Muscle of arm (tissue), 12 donors: ENCODE measurements around the gene TMEM143. TPM values are rescaled to one million over a fixed set of nuclear protein-coding genes. Genes with fewer than 3 reads are reported as not detected.
"Not testable (repeated sequence)": the region's sequence is repeated elsewhere in the genome, so short reads cannot be mapped to it uniquely, and the experiment has no call there.

Experiments
- DNase-seq: peaks from one replicate; pipeline ENCODE4 v3.0.0-alpha.2; 2013
- polyA plus RNA-seq, 12 donors: library from polyadenylated mRNA; unstranded; fragments of 120-200 nt; gene quantifications; one replicate each; pipeline ENCODE4 v1.2.1, GENCODE V29; 2013; ENCODE audit not compliant: insufficient read length in 12 of 12

TMEM143 gene
- polyA plus RNA-seq, 12 donors, result 9.2 to 21.5 (median 17.1) TPM; not detected in 1

DNA sequence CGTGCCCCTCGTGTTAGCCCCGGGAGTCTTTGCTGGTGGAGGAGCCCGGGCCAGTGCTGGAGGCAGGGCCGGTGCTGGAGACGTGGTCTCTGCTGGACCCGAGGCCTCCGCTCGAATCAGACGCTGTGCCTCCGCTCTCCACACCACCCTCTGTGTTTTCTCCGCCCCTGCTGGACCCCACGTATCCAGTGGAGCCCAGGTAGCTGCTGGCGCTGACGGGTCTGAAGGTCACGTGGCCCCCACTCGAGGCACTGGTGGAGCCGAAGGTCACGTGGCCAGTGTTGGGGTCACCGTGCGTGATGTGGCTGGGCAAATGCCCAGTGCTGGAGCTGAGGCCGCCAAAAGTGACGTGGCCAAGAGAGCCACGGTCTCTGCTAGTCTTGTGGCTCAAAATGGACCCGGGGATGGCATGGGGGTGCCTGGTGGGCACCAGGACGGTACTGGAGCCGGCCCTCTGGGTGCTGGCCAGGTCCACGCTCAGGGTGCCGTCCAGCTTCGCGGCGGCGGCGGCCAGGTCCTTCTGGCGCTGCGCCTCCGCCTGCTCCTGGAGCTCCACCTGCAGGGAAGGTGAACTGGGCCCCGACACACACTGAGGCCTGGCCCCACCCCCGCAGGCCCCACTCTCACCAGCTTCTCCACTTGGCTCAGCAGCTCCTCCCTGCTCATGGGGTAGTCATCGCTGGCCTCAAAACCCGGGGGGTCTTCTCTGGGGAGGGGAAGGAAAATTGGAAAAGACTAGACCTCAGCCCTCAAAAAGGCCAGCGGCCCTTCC is 66.6 kb downstream of the TMEM143 start:
- DNase-seq, result no peak

- no peak for DNase-seq
Observed at GRCh38 chr19:48295458-48295857, 68.3 kb downstream of the TMEM143 start.

GRCh38 chr19:48292798-48293197 is 70.9 kb downstream of the TMEM143 start:
- no peak for DNase-seq

DNA sequence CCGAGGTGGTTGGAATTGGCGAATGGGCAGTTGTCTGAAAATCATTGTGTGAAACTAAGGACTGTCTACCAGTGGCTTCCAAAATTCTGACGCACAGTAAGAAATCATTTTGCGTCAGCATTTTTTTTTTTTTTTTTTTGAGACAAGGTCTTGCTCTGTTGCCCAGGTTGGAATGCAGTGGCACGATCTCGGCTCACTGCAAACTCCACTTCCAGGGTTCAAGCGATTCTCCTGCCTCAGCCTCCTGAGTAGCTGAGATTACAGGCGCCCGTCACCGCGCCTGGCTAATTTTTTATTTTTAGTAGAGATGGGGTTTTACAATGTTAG is 72.3 kb downstream of the TMEM143 start:
- DNase-seq, result not testable (repeated sequence)

DNA sequence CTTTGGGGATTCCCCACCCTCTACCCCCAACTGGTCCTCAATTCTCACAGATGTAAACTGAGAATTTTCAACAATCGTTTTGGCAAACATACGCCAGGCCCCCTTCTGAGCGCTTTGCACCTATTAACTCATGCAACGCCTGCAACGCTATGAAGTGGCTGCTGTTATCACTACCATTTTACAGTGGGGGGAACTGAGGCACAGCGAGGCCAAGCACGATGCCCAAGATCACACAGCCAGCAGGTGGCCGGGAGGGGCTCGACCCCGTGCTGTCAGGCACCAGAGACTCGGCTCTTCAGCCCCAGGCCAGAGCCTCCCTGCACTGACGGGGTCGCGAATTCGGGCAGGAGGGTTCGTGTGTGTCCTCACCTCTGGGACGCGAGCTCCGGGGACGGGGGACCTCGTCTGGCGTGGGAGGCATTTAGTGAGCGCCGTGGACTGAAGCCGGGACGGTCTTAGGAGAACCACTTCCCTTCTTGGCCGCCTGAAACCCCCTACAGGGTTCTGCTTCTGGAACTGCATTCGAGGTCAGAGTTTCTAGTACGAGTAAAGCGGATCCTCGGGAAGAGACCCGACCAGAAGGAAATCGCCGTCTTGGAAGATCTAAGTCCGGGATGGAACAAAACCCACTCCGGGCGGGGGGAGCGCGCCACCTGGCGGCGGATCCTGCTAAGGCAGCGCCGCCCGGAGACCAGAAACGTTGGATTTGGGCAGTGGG is 72.8 kb downstream of the TMEM143 start:
- DNase-seq, result peak; percentile 91

DNA sequence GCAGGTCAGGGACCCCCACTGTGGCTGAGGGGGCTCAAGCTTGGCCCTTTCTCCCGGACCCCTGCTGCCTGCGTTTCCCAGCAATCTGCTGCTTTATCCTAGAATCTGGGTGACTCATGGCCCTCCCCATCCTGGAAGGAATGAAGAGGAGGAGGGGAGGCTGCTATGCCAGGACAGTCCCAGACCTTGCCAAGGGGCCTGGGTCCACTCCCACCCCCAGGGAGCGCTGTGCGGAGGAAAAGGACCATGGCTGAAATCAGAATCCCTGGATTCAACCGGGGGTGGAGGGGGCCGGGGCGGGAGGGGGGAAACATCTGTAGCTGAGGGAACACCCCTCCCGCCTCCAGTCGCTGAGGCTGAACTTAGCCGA is 73.4 kb downstream of the TMEM143 start:
- peak; percentile 38 for DNase-seq

GRCh38 chr19:48287748-48288147 is 76.0 kb downstream of the TMEM143 start:
- DNase-seq, result no peak

DNA sequence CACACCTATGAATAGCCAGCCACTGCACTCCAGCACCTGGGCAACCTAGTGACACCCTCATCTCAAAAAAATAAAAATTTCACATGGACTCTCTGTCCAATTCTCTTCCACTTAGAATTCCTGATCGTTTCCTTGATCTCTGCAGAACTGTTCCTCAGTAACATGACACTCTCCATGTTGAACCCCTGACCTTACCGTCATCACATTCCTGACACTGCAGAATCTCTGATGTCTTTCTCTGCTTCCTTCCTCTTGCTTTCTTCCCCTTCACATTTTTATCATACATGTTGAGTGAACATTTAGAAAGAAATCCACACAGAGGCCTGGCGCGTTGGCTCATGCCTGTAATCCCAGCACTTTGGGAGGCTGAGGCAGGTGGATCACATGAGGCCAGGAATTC is 78.8 kb downstream of the TMEM143 start:
- no peak for DNase-seq

GRCh38 chr19:48283908-48284307 is 79.8 kb downstream of the TMEM143 start:
- no peak for DNase-seq

Other genes starting within 250 kb of the TMEM143 start
- 10 to 100 TPM in 11 of 12 donors, not detected in 1; 16.7 to 50.4 (median 27.4) TPM for gene LIG1, start 193.6 kb downstream of the TMEM143 start, polyA plus RNA-seq
- gene ZSWIM9, start 193.3 kb downstream of the TMEM143 start, polyA plus RNA-seq, result 10 to 100 TPM in 1 of 12 donors, 1 to 10 TPM in 10, not detected in 1; 3.9 to 12.9 (median 5.0) TPM
- 10 to 100 TPM in 11 of 12 donors, not detected in 1; 32.6 to 66.1 (median 46.1) TPM for gene CARD8, start 108.0 kb downstream of the TMEM143 start, polyA plus RNA-seq
- gene ZNF114, start 93.9 kb downstream of the TMEM143 start, polyA plus RNA-seq, result 1 to 10 TPM in 11 of 12 donors, not detected in 1; 1.2 to 6.3 (median 3.3) TPM
- 100 to 1,000 TPM in 10 of 12 donors, 10 to 100 TPM in 1, not detected in 1; 87.0 to 162 (median 145) TPM for gene EMP3, start 38.4 kb downstream of the TMEM143 start, polyA plus RNA-seq
- not detected for gene SYNGR4, start 427 bp upstream of the TMEM143 start, polyA plus RNA-seq
- gene KDELR1, start 27.6 kb upstream of the TMEM143 start, polyA plus RNA-seq, result 100 to 1,000 TPM in 11 of 12 donors, not detected in 1; 101 to 185 (median 124) TPM
- 1 to 10 TPM in 8 of 12 donors, under 1 TPM in 3, not detected in 1; 0.73 to 4.0 (median 1.3) TPM for gene GRIN2D, start 29.7 kb upstream of the TMEM143 start, polyA plus RNA-seq
- 10 to 100 TPM in 11 of 12 donors, not detected in 1; 16.6 to 25.2 (median 20.2) TPM for gene GRWD1, start 82.0 kb upstream of the TMEM143 start, polyA plus RNA-seq
- gene KCNJ14, start 91.6 kb upstream of the TMEM143 start, polyA plus RNA-seq, result 1 to 10 TPM in 3 of 12 donors, under 1 TPM in 7, not detected in 2; 0.54 to 1.3 (median 0.83) TPM
- 10 to 100 TPM in 11 of 12 donors, not detected in 1; 32.5 to 76.9 (median 41.0) TPM for gene CYTH2, start 105.4 kb upstream of the TMEM143 start, polyA plus RNA-seq
- 1 to 10 TPM in 1 of 12 donors, under 1 TPM in 7, not detected in 4; 0.07 to 1.9 (median 0.12) TPM for gene LMTK3, start 147.9 kb upstream of the TMEM143 start, polyA plus RNA-seq
- 10 to 100 TPM in 1 of 12 donors, 1 to 10 TPM in 2, under 1 TPM in 5, not detected in 4; 0.13 to 13.1 (median 0.31) TPM for gene SULT2B1, start 188.2 kb upstream of the TMEM143 start, polyA plus RNA-seq
- gene SPACA4, start 242.8 kb upstream of the TMEM143 start, polyA plus RNA-seq, result under 1 TPM in 1 of 12 donors, not detected in 11; 0.57 TPM